Panc1 (cell line): ENCODE results near the gene PADI1. TPM values are rescaled to one million over a fixed set of nuclear protein-coding genes. Genes with fewer than 3 reads are reported as not detected.

Experiments used
- ATAC-seq: fragments of 200-7000 bp; cut with Tn5 transposase; 2 replicates; pipeline ENCODE4 v1.9.1; 2020; ENCODE audit warnings: mild to moderate bottlenecking, moderate library complexity
- BruUV-seq: library from RNA; stranded (reverse); fragments of 400-500 nt; replicated peaks from 2 replicates; lab custom pipeline; 2021; lab: Mats Ljungman, UMichigan
- CTCF ChIA-PET: fragments of 300-600 bp; sonication (Branson Sonifier 250); formaldehyde crosslinking; loops from one replicate; lab custom pipeline; 2022; ENCODE audit warnings: antibody characterized with exemption; lab: Charles Lee
- POLR2A ChIA-PET: fragments of 300-600 bp; sonication (Branson Sonifier 250); formaldehyde crosslinking; loops from one replicate; lab custom pipeline; 2022; ENCODE audit warnings: antibody characterized with exemption; lab: Charles Lee
- DNase-seq: peaks from one replicate; pipeline ENCODE4 v3.0.0-alpha.2; 2010; ENCODE audit warnings: low read depth, low spot score
- H3K27ac ChIP-seq: 2 replicates; pipeline ENCODE4 v1.5.1; 2011; ENCODE audit warnings: mild to moderate bottlenecking, low read length, inconsistent platforms
- H3K27me3 ChIP-seq: fragments of 200-500 bp; sonication (Bioruptor generic); 2 replicates; pipeline ENCODE4 v1.6.0; 2014; ENCODE audit warnings: low read length, inconsistent platforms; ENCODE audit not compliant: control insufficient read depth, insufficient read depth
- H3K36me3 ChIP-seq: fragments of 200-500 bp; sonication (Bioruptor generic); 2 replicates; pipeline ENCODE4 v1.5.1; 2014; ENCODE audit warnings: inconsistent platforms, mild to moderate bottlenecking, low read length, moderate library complexity; ENCODE audit not compliant: control insufficient read depth, insufficient read depth
- H3K4me1 ChIP-seq: 2 replicates; pipeline ENCODE4 v1.5.1; 2011; ENCODE audit warnings: inconsistent platforms, mild to moderate bottlenecking, low read length, moderate library complexity; ENCODE audit not compliant: control insufficient read depth, insufficient read depth
- H3K4me3 ChIP-seq, 2 experiments: 2 replicates each; pipeline ENCODE4 v1.5.1; 2011 to 2012; ENCODE audit warnings: low read depth in 2 of 2, low read length in 2 of 2, mild to moderate bottlenecking in 2 of 2, inconsistent platforms in 1 of 2, moderate library complexity in 1 of 2
- H3K9me3 ChIP-seq: fragments of 200-500 bp; sonication (Bioruptor generic); 2 replicates; pipeline ENCODE4 v1.5.1; 2014; ENCODE audit warnings: low read depth, mild to moderate bottlenecking, inconsistent platforms, low read length, moderate library complexity; ENCODE audit not compliant: control insufficient read depth, insufficient read depth
- CTCF ChIP-seq: fragments of 450-650 bp; IDR thresholded peaks from 2 replicates; pipeline ENCODE4 v1.5.1; 2017; ENCODE audit warnings: mild to moderate bottlenecking
- POLR2AphosphoS5 ChIP-seq: IDR thresholded peaks from 2 replicates; pipeline ENCODE4 v1.6.1; 2012; ENCODE audit warnings: mild to moderate bottlenecking, low read depth, low read length, moderate library complexity
- SIN3A ChIP-seq: IDR thresholded peaks from 2 replicates; pipeline ENCODE4 v1.6.1; 2012; ENCODE audit warnings: low read depth, mild to moderate bottlenecking, low read length, moderate library complexity, borderline replicate concordance; ENCODE audit not compliant: insufficient read depth
- TCF7L2 ChIP-seq: IDR thresholded peaks from 2 replicates; pipeline ENCODE4 v1.6.1; 2011; ENCODE audit warnings: mild to moderate bottlenecking, low read depth, low read length, inconsistent platforms
- in situ Hi-C: cut with HindIII; loops from 2 replicates; pipeline ENCODE4 v1.10.0; 2016; ENCODE audit warnings: low sequenced_read_pairs, low pct_unique_long_range_greater_than_20kb
- intact Hi-C: fragments of 100-400 bp; cut with micrococcal nuclease; formaldehyde crosslinking; loops from one replicate; pipeline ENCODE4 v1.10.0; 2022; ENCODE audit not compliant: unreplicated experiment
- total RNA-seq: library from RNA; stranded (reverse); gene quantifications from one replicate; pipeline ENCODE4 v1.2.1, GENCODE V29; 2021; ENCODE audit not compliant: unreplicated experiment
- TF ChIP-seq, protein P1 (sequence below), 2 experiments: IDR thresholded peaks; 2 replicates each; pipeline ENCODE4 v1.6.1; 2011 to 2012; ENCODE audit warnings: low read depth in 2 of 2, control low read depth in 1 of 2, low read length in 1 of 2, mild to moderate bottlenecking in 1 of 2, moderate library complexity in 1 of 2; ENCODE audit not compliant: insufficient read depth in 1 of 2

PADI1 gene
- total RNA-seq, 1 experiment from 2014 or later: 2.3 TPM

GRCh38 chr1:17188217-17188616 lies 16.7 kb upstream of the PADI1 start:
- POLR2A ChIA-PET: no interaction called here
- BruUV-seq: no TSS peak
- in situ Hi-C loops (no loop called here), intact Hi-C loops (no loop called here)
- Histone ChIP-seq H3K4me3 (no peak overlapping the region), H3K36me3 (no peaks in the 10 kb centered on the region), H3K4me1 (peaks cover 43% of the 10 kb centered on the region), H3K9me3 (peaks cover 9% of the 10 kb centered on the region; the same call in 1 of the 2 replicates), H3K27me3 (no peaks in the 10 kb centered on the region), H3K27ac (peak overlapping the region; percentile 89)
- no peak for DNase-seq
- CTCF ChIA-PET: no interaction called here
- TF ChIP-seq, protein P1, sequence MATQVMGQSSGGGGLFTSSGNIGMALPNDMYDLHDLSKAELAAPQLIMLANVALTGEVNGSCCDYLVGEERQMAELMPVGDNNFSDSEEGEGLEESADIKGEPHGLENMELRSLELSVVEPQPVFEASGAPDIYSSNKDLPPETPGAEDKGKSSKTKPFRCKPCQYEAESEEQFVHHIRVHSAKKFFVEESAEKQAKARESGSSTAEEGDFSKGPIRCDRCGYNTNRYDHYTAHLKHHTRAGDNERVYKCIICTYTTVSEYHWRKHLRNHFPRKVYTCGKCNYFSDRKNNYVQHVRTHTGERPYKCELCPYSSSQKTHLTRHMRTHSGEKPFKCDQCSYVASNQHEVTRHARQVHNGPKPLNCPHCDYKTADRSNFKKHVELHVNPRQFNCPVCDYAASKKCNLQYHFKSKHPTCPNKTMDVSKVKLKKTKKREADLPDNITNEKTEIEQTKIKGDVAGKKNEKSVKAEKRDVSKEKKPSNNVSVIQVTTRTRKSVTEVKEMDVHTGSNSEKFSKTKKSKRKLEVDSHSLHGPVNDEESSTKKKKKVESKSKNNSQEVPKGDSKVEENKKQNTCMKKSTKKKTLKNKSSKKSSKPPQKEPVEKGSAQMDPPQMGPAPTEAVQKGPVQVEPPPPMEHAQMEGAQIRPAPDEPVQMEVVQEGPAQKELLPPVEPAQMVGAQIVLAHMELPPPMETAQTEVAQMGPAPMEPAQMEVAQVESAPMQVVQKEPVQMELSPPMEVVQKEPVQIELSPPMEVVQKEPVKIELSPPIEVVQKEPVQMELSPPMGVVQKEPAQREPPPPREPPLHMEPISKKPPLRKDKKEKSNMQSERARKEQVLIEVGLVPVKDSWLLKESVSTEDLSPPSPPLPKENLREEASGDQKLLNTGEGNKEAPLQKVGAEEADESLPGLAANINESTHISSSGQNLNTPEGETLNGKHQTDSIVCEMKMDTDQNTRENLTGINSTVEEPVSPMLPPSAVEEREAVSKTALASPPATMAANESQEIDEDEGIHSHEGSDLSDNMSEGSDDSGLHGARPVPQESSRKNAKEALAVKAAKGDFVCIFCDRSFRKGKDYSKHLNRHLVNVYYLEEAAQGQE (IDR thresholded peaks at IDR 0.05; ENCODE audit: insufficient read depth in 1 of 2, low read depth in 2 of 2, low read length in 1 of 2): no peak
- no peak for TF ChIP-seq SIN3A
- TF ChIP-seq TCF7L2: no peak
- no peak for TF ChIP-seq CTCF
- no peak for TF ChIP-seq POLR2AphosphoS5
- ATAC-seq: no peak

DNA sequence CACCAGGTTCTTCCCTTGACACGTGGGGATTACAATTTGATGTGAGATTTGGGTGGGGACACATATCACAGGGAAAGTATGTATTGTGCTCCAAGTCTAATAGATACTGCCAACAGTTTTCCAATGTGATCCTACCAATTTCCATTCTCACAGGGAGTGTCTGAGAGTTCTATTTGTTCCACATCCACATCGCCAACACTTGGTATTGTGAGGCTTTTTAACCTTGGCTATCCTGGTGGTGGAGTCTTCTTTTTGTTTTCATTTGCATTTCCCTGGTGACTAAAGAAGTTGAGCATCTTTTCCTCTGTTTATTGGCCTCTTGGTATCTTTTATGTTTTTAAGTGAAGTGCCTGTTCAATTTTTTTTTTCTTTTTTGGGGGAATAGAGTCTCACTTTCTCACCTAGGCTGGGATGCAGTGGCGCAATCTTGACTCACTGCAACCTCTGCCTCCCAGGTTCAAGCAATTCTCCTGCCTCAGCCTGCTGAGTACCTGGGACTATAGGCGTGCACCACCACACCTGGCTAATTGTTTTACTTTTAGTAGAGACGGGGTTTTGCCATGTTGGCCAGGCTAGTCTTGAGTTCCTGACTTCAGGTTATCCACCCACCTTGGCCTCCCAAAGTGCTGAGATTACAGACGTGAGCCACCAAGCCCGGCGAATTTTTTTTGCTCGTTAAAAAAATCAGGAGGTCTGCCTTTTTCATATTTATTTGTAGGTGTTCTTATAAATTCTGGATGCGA lies 15.9 kb upstream of the PADI1 start:
- Histone ChIP-seq H3K27ac (peak overlapping the region; percentile 89), H3K9me3 (peaks cover 9% of the 10 kb centered on the region; the same call in 1 of the 2 replicates), H3K27me3 (no peaks in the 10 kb centered on the region), H3K4me3 (no peak overlapping the region), H3K4me1 (peaks cover 47% of the 10 kb centered on the region), H3K36me3 (no peaks in the 10 kb centered on the region)
- POLR2A ChIA-PET: no interaction called here
- no peak for TF ChIP-seq POLR2AphosphoS5
- no peak for TF ChIP-seq TCF7L2
- TF ChIP-seq, protein P1 (IDR thresholded peaks at IDR 0.05; ENCODE audit: insufficient read depth in 1 of 2, low read depth in 2 of 2, low read length in 1 of 2): no peak
- no peak for TF ChIP-seq SIN3A
- no peak for TF ChIP-seq CTCF
- no TSS peak for BruUV-seq
- DNase-seq (no peak), ATAC-seq (no peak)
- in situ Hi-C loops: no loop called here
- CTCF ChIA-PET: interaction anchor here (0.6 kb wide), 1 partner anchor 299 kb away, joined by 4 read pairs; no protein-coding TSS in a partner anchor
- intact Hi-C loops: no loop called here
